SK-N-SH treated with all-trans-retinoic acid at 6 μM for 48 hours (cell line): ENCODE measurements around the gene DGCR2.

Source experiments
- ATAC-seq: fragments of 200-7000 bp; cut with Tn5 transposase; 3 replicates; pipeline ENCODE4 v1.9.1; 2020; ENCODE audit warnings: mild to moderate bottlenecking, moderate library complexity
- ARNTL ChIP-seq: fragments of 450-650 bp; formaldehyde crosslinking; IDR thresholded peaks from 2 replicates; pipeline ENCODE4 v1.5.0; 2020; ENCODE audit warnings: low read depth, mild to moderate bottlenecking, moderate library complexity, borderline replicate concordance
- BACH2 ChIP-seq: fragments of 250-450 bp; sonication (Bioruptor Pico); IDR thresholded peaks from 2 replicates; pipeline ENCODE4 v1.9.0; 2021; ENCODE audit warnings: mild to moderate bottlenecking, borderline replicate concordance
- CREB5 ChIP-seq: fragments of 250-450 bp; sonication (Bioruptor Pico); IDR thresholded peaks from 2 replicates; pipeline ENCODE4 v1.5.1; 2020; ENCODE audit warnings: low read depth, mild to moderate bottlenecking, moderate library complexity
- CSDC2 ChIP-seq: fragments of 250-450 bp; sonication (Bioruptor Pico); IDR thresholded peaks from 2 replicates; pipeline ENCODE4 v1.5.0; 2020; ENCODE audit warnings: mild to moderate bottlenecking, moderate library complexity
- CSRNP3 ChIP-seq: fragments of 250-450 bp; sonication (Bioruptor Pico); IDR thresholded peaks from 2 replicates; pipeline ENCODE4 v1.5.1; 2021; ENCODE audit warnings: mild to moderate bottlenecking, moderate library complexity
- ESRRG ChIP-seq: fragments of 250-450 bp; sonication (Bioruptor Pico); IDR thresholded peaks from 2 replicates; pipeline ENCODE4 v1.6.1; 2021; ENCODE audit warnings: mild to moderate bottlenecking
- GLIS3 ChIP-seq: fragments of 250-450 bp; sonication (Bioruptor Pico); IDR thresholded peaks from 2 replicates; pipeline ENCODE4 v1.5.0; 2020; ENCODE audit warnings: mild to moderate bottlenecking, moderate library complexity
- OSR1 ChIP-seq: fragments of 250-450 bp; sonication (Bioruptor Pico); IDR thresholded peaks from 2 replicates; pipeline ENCODE4 v1.8.0; 2022; ENCODE audit warnings: moderate library complexity, mild to moderate bottlenecking, inconsistent platforms
- PATZ1 ChIP-seq: fragments of 250-450 bp; sonication (Bioruptor Pico); IDR thresholded peaks from 2 replicates; pipeline ENCODE4 v1.8.0; 2020; ENCODE audit warnings: mild to moderate bottlenecking, moderate library complexity, borderline replicate concordance
- POU6F1 ChIP-seq: fragments of 250-450 bp; sonication (Bioruptor Pico); IDR thresholded peaks from 2 replicates; pipeline ENCODE4 v1.8.0; 2021; ENCODE audit warnings: low read depth, mild to moderate bottlenecking, moderate library complexity, borderline replicate concordance
- SNAI2 ChIP-seq: fragments of 250-450 bp; sonication (Bioruptor Pico); IDR thresholded peaks from 2 replicates; pipeline ENCODE4 v1.5.0; 2020; ENCODE audit warnings: mild to moderate bottlenecking, moderate library complexity
- TCF4 ChIP-seq: fragments of 250-450 bp; sonication (Bioruptor Pico); IDR thresholded peaks from 2 replicates; pipeline ENCODE4 v1.8.0; 2021; ENCODE audit warnings: mild to moderate bottlenecking, moderate library complexity, borderline replicate concordance
- TSHZ2 ChIP-seq: fragments of 250-450 bp; sonication (Bioruptor Pico); IDR thresholded peaks from 2 replicates; pipeline ENCODE4 v1.5.0; 2020; ENCODE audit warnings: mild to moderate bottlenecking, moderate library complexity
- ZC3H10 ChIP-seq: fragments of 250-450 bp; sonication (Bioruptor Pico); IDR thresholded peaks from 2 replicates; pipeline ENCODE4 v1.5.1; 2021; ENCODE audit warnings: mild to moderate bottlenecking, moderate library complexity
- ZFP3 ChIP-seq: fragments of 250-450 bp; sonication (Bioruptor Pico); IDR thresholded peaks from 2 replicates; pipeline ENCODE4 v1.5.0; 2020; ENCODE audit warnings: mild to moderate bottlenecking, moderate library complexity
- ZNF565 ChIP-seq: fragments of 450-650 bp; formaldehyde crosslinking; conservative IDR thresholded peaks from 2 replicates; pipeline ENCODE4 v1.5.0; 2020; ENCODE audit warnings: low read depth, mild to moderate bottlenecking, moderate library complexity
- ZNF70 ChIP-seq: fragments of 450-650 bp; formaldehyde crosslinking; IDR thresholded peaks from 2 replicates; pipeline ENCODE4 v1.5.0; 2020; ENCODE audit warnings: mild to moderate bottlenecking, moderate library complexity
- ZNF8 ChIP-seq: fragments of 450-650 bp; formaldehyde crosslinking; IDR thresholded peaks from 2 replicates; pipeline ENCODE4 v1.5.0; 2020; ENCODE audit warnings: mild to moderate bottlenecking, moderate library complexity

DGCR2 gene

GRCh38 chr22:19168088-19168890 lies 46.1 kb upstream of the DGCR2 start:
- ATAC-seq, result no peak

More at GRCh38 chr22:19168088-19168890, 46.1 kb upstream of the DGCR2 start:
- TF ChIP-seq ARNTL (CRISPR knock-in tag) (no peak), POU6F1 (CRISPR knock-in tag) (no peak), ZNF565 (no peak), CREB5 (CRISPR knock-in tag) (no peak), ZC3H10 (CRISPR knock-in tag) (no peak), GLIS3 (CRISPR knock-in tag) (no peak), TSHZ2 (no peak), ESRRG (CRISPR knock-in tag) (no peak), CSRNP3 (CRISPR knock-in tag) (no peak), SNAI2 (CRISPR knock-in tag) (no peak), BACH2 (no peak), ZNF8 (no peak), ZFP3 (CRISPR knock-in tag) (no peak), ZNF70 (CRISPR knock-in tag) (no peak), OSR1 (no peak), TCF4 (CRISPR knock-in tag) (no peak), PATZ1 (no peak), CSDC2 (no peak)
